Stimulated activated naive CD8-positive, alpha-beta T cell treated with anti-CD3 and anti-CD28 coated beads, Interleukin-15, Interleukin-2, amounts not matched to agents 100 ng/mL and 50 ng/mL, for 24 hours (primary cell): ENCODE measurements around the gene TM6SF1.

Experiments used
- H3K27ac Mint-ChIP-seq: one replicate; pipeline ENCODE4 v1.8.0; 2021; ENCODE audit warnings: mild to moderate bottlenecking, mixed read lengths
- H3K27me3 Mint-ChIP-seq: one replicate; pipeline ENCODE4 v1.8.0; 2021; ENCODE audit warnings: mixed read lengths
- H3K36me3 Mint-ChIP-seq: one replicate; pipeline ENCODE4 v1.8.0; 2021; ENCODE audit warnings: low read depth, mixed read lengths
- H3K4me1 Mint-ChIP-seq: one replicate; pipeline ENCODE4 v1.8.0; 2021; ENCODE audit warnings: low read depth, mixed read lengths
- H3K4me3 Mint-ChIP-seq: one replicate; pipeline ENCODE4 v1.8.0; 2021; ENCODE audit warnings: mild to moderate bottlenecking, mixed read lengths
- H3K9me3 Mint-ChIP-seq: one replicate; pipeline ENCODE4 v1.8.0; 2021; ENCODE audit warnings: mixed read lengths

The TM6SF1 gene

DNA sequence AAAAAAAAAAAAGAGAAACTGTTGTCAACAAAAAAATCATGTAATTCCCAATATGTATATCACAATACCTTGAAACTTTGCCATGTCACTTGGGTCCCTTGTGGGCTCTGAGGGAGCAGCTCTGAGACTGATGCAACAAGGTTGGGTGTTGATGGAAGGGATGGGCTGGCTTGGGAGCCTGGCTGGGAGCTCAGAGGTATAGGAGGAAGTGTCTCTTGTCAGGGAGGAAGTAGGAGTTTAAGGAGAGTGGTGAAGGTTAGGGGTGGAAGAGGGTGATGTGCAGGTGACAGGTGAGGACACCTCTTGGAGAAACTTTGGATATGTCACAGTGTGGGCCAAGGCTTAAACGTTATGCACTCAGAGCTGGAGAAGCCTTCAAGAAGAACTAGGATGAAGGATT, 2.0 kb upstream of the TM6SF1 start:
- H3K4me1 Mint-ChIP-seq: peaks cover 19% of the 10 kb centered on the region
- no peaks in the 10 kb centered on the region for H3K9me3 Mint-ChIP-seq
- no peak overlapping the region for H3K4me3 Mint-ChIP-seq
- no peak overlapping the region for H3K27ac Mint-ChIP-seq
- peaks cover 67% of the 10 kb centered on the region for H3K27me3 Mint-ChIP-seq
- no peaks in the 10 kb centered on the region for H3K36me3 Mint-ChIP-seq

DNA sequence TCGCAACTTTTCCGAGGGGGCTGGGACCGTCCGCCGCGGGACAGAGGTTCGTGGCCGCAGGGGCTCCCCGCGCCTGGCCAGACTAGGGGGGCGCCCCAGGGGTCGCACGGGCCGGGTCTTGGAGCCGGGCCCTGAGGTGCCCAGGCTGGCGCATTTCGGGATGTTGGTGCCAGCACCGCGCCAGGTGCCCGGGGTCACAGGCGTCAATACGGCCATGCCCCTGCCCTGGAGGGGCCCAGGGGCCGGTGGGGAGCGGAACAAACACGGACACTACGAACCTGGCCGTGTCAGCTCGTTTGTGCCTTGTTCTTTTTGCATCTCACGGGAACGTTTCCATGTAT, 366 bp downstream of the TM6SF1 start:
- Mint-ChIP-seq H3K4me1 (peaks cover 19% of the 10 kb centered on the region), H3K4me3 (peak overlapping the region; percentile 83), H3K36me3 (no peaks in the 10 kb centered on the region), H3K27ac (no peak overlapping the region), H3K9me3 (no peaks in the 10 kb centered on the region), H3K27me3 (peaks cover 49% of the 10 kb centered on the region)

DNA sequence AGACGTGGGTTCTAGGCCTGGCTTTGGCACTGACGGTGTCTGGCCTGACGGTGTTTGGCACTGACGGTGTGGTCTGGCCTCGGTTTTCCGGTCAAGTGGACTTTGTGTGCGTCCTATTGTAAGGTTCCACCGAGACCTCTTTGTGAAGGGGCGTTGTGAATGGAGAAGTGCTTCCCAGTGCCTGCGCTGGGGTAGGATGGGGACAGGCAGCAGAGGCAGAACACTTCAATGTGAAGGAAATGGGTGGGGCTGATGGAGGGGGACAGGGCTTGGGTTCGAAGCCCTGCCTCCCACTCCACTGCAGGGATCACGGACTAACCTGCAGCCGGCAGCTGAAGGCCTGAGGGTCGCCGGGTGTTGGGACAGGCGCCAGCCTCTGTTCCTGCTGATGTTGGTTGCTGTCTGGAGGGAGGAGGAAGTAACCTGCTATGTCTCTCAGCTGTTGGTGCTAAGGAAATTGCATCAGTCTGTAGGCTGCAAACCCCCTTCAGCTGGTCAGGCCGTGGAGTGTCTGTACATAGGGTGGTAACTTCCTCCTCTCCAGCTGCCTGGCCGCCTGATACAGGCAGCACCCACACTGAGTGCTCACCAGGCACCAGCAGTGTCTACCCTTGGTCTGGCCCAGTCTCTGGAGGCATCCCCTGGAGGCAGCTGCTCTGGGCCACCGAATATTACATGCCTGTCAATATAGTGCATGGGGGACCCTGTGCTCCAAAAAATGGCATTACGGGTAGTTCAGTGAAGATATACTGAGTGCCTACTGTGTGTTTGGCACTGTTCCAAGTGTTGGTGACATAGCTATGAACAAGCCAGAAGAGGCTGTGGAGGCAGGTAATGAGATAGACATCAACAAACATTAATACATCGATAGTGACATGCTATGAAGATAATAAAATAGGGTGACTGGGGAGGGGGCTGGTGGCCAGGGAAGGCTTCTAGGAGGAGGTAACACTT, 1.1 kb downstream of the TM6SF1 start:
- no peak overlapping the region for H3K27ac Mint-ChIP-seq
- H3K4me1 Mint-ChIP-seq: peaks cover 19% of the 10 kb centered on the region
- no peaks in the 10 kb centered on the region for H3K36me3 Mint-ChIP-seq
- peak overlapping the region; percentile 83 for H3K4me3 Mint-ChIP-seq
- H3K27me3 Mint-ChIP-seq: peaks cover 49% of the 10 kb centered on the region
- no peaks in the 10 kb centered on the region for H3K9me3 Mint-ChIP-seq

DNA sequence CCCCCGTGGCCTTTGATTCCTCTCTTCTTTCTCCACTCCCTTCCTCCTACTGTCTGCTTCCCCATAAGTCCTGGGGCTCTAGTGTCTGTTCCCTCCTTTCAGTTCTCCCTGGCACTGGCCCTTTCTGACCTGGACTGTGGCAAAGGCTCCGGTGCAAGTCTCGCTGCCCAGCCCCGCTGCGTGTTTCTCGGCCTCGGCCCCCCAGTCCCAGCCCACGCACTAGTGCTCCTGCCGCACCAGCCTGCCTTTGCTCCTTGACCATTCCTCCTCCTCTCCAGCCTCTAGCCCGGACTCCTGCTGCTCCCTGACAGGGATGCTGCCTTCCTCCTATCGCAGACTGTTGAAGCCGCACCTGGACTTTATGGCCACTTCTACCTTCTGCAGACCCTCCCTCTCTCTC, 2.1 kb downstream of the TM6SF1 start:
- H3K4me1 Mint-ChIP-seq: peaks cover 19% of the 10 kb centered on the region
- H3K4me3 Mint-ChIP-seq: no peak overlapping the region
- peaks cover 41% of the 10 kb centered on the region for H3K27me3 Mint-ChIP-seq
- peaks cover 4% of the 10 kb centered on the region for H3K36me3 Mint-ChIP-seq
- H3K27ac Mint-ChIP-seq: no peak overlapping the region
- no peaks in the 10 kb centered on the region for H3K9me3 Mint-ChIP-seq

DNA sequence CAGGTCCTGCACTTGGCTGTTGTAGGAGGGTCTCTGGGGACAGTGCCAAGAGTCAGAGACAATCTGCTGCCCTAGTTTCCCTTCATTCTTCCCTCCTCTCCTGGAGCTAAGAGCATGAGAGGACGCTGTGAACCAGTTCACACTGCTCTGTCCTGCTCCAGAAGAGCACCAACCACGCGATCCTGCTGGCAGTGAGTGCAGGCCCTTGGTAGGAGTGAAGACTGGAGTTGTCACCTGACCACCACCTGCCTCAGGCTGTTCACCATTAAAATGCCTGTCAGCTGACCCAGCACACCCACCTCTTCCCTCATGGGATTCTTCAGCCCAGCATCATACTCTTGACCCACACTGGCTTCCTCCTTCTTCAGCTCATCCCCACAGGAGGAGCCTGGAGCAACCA, 2.9 kb downstream of the TM6SF1 start:
- H3K27ac Mint-ChIP-seq: no peak overlapping the region
- peaks cover 4% of the 10 kb centered on the region for H3K36me3 Mint-ChIP-seq
- H3K4me1 Mint-ChIP-seq: peaks cover 19% of the 10 kb centered on the region
- H3K4me3 Mint-ChIP-seq: no peak overlapping the region
- H3K9me3 Mint-ChIP-seq: no peaks in the 10 kb centered on the region
- H3K27me3 Mint-ChIP-seq: peaks cover 36% of the 10 kb centered on the region

DNA sequence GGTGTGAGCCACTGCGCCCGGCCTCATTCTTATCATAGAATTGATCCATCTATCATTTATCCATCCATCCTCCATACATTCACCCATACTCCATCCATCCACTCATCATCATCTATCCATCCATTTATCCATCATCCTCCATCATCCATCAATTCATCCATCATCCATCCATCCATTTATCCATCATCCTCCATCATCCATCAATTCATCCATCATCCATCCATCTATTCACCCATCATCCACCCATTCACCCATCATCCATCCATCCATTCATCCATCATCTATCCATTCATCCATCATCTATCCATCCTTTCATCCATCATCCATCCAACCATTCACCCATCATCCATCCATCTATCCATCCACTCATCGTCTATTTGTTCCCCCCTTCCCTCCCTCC, 3.7 kb downstream of the TM6SF1 start:
- Mint-ChIP-seq H3K27ac (no peak overlapping the region), H3K36me3 (peaks cover 4% of the 10 kb centered on the region), H3K27me3 (peaks cover 32% of the 10 kb centered on the region), H3K4me3 (no peak overlapping the region), H3K9me3 (no peaks in the 10 kb centered on the region), H3K4me1 (peaks cover 19% of the 10 kb centered on the region)

DNA sequence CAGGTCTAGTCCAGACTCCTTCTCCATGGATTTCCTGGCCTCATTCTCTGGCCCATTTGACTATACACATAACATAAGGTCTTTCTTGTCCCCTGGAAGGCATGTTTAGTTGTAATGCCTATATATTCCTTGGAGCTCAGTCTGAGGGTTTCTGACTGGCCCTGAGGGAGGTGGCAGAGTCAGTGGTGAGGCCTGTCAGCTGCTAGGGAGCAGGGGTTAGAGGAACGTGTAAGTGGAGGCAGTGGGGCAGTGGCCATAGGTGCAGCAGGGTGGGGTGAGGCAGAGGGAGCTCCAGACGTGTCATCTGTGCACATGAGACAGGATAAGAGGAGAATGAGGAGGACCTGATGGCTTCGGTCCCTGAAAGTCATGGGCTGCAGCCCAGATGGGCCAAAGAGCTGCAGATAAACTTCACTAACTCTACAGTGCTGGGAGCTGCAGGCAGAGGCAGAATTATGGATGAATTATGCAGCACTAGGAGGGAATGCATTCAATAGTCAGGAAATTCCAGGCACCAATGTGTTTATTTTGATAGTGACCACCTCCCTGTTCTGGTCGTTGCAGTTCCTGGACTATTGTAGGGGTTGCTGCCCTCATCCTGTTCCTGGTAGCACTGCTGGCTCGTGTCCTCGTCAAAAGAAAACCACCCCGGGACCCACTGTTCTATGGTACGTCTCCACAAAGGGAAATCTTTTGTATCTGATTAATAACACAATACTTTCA, 4.9 kb downstream of the TM6SF1 start:
- peaks cover 12% of the 10 kb centered on the region for H3K4me1 Mint-ChIP-seq
- H3K36me3 Mint-ChIP-seq: peaks cover 4% of the 10 kb centered on the region
- peaks cover 25% of the 10 kb centered on the region for H3K27me3 Mint-ChIP-seq
- no peak overlapping the region for H3K27ac Mint-ChIP-seq
- H3K9me3 Mint-ChIP-seq: no peaks in the 10 kb centered on the region
- no peak overlapping the region for H3K4me3 Mint-ChIP-seq

DNA sequence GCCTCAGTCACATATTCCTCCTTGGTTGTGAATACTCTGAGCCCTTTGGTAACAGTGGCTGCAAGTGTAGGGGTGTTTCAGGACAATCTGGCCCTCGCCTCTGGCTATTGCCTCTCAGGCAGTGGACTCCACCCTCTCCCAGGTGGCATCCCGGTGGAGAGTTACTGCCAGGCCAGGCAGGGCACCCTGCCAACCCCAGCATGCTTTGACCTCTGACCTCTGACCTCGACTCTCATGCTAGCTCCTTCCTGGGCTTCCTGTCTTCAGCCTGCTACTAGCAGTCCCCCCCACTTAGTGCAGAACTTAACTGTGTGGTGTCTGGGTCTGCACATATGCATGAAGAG, 5.5 kb downstream of the TM6SF1 start:
- Mint-ChIP-seq H3K9me3 (no peaks in the 10 kb centered on the region), H3K27ac (no peak overlapping the region), H3K4me1 (peaks cover 12% of the 10 kb centered on the region), H3K27me3 (peaks cover 25% of the 10 kb centered on the region), H3K36me3 (peaks cover 4% of the 10 kb centered on the region), H3K4me3 (no peak overlapping the region)

DNA sequence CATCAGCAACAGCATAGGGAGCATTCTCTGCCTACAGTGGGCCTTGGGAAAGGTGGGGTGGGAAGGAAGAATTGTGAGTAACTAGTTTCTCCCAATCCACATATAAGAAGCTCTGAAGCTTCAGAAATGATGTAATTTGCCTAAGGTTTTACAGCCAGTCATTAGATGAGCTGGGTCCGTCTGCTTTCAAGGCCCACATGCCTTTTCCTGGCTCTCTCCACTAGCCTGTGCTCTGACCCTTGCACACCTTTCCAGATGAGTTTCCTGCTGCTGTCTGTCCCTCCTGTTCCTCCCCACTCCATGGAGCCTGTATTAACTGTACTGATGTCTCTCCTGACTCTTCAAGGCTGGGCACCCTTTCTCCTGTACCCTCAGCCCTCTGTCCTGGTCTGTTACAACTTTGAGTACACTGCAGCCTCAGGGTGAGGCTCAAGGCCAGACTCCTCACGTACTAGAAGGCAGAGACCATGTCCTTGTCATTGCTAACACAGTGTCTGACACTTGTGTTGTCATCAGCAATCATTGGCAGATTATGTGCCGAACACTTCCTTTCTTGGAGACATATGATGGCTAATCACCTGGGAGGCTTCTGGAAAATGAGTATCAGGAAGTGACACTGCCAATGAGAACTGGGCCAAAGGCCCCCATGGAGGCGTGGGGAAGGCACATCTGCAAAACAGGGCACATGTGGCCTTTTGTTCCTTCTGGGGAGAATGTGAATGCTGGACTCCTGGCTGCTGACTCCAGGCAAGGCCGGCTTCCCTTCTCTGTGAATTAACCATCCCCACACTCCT, 6.6 kb downstream of the TM6SF1 start:
- Mint-ChIP-seq H3K27ac (no peak overlapping the region), H3K4me1 (peaks cover 2% of the 10 kb centered on the region), H3K36me3 (peaks cover 4% of the 10 kb centered on the region), H3K4me3 (no peak overlapping the region), H3K27me3 (peaks cover 17% of the 10 kb centered on the region), H3K9me3 (no peaks in the 10 kb centered on the region)

DNA sequence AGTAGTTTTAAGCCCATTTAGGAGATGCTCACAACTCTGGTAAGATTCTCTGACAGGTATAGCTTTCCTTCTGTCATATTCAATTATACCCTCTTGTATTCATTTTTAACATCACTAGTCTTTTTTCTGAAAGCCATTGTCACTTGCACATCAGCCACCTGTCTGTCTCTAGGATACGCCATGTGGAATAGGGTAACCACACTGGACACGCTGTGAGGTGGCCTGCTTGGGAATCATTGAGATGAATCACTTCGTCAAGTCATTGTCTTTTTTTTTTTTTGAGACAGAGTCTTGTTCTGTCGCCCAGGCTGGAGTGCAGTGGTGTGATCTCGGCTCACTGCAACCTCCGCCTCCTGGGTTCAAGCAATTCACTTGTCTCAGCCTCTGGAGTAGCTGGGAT, 7.4 kb downstream of the TM6SF1 start:
- H3K27ac Mint-ChIP-seq: no peak overlapping the region
- no peak overlapping the region for H3K4me3 Mint-ChIP-seq
- H3K27me3 Mint-ChIP-seq: peaks cover 10% of the 10 kb centered on the region
- no peaks in the 10 kb centered on the region for H3K4me1 Mint-ChIP-seq
- peaks cover 4% of the 10 kb centered on the region for H3K36me3 Mint-ChIP-seq
- no peaks in the 10 kb centered on the region for H3K9me3 Mint-ChIP-seq

DNA sequence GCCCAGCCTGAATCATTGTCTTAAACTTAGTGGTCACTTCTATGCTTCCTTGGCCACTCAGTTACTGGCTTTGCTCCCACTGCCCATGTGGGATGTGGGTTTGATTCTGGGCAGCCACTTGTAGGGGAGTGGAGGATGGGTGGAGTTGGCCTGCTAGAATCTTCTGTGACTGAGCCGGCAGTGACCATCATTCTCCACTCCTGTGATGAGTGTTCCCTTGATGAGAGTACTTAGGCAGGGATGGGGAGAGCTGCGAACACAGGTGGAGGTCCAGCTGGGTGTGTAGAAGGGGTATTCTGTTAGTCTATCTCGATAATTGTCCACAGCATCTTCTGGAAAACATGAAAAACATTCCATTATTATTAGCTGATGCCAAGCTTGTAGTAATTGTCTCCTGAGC, 8.0 kb downstream of the TM6SF1 start:
- H3K27me3 Mint-ChIP-seq: peaks cover 5% of the 10 kb centered on the region
- no peaks in the 10 kb centered on the region for H3K4me1 Mint-ChIP-seq
- no peak overlapping the region for H3K27ac Mint-ChIP-seq
- no peak overlapping the region for H3K4me3 Mint-ChIP-seq
- no peaks in the 10 kb centered on the region for H3K9me3 Mint-ChIP-seq
- peaks cover 4% of the 10 kb centered on the region for H3K36me3 Mint-ChIP-seq

DNA sequence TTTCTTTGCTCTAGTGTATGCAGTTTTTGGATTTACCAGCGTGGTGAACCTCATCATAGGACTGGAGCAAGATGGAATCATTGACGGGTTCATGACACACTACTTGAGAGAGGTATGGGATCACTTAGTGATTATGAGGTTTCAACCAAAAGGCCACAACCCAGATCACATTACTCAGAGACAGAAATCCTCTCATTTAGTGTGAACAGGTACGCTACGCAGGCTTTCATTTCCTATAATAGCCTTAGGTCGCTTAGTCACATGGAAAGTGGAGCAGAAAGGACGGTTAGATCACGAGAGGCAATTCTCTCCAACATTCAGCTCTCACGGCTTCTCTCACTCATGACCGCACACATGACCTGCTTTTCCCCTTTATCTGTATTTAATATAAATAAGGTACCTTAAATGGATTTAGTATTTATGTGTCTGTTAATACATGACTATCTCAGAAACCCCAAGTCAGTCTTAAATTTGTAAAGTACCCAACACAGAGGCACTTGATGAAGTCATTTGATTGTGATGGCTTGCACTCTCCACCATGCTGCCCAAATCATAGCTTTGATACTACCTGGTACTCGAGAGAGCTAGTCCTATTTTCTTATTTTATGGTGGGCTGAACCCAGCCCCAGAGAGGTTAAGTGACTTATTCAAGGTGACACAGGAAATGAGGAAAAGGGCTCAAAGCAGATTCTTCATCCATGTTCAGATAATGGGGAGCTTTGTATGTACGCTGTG, 8.6 kb downstream of the TM6SF1 start:
- Mint-ChIP-seq H3K27me3 (peaks cover 4% of the 10 kb centered on the region), H3K9me3 (no peaks in the 10 kb centered on the region), H3K4me3 (no peak overlapping the region), H3K36me3 (peaks cover 4% of the 10 kb centered on the region), H3K4me1 (no peaks in the 10 kb centered on the region), H3K27ac (no peak overlapping the region)

DNA sequence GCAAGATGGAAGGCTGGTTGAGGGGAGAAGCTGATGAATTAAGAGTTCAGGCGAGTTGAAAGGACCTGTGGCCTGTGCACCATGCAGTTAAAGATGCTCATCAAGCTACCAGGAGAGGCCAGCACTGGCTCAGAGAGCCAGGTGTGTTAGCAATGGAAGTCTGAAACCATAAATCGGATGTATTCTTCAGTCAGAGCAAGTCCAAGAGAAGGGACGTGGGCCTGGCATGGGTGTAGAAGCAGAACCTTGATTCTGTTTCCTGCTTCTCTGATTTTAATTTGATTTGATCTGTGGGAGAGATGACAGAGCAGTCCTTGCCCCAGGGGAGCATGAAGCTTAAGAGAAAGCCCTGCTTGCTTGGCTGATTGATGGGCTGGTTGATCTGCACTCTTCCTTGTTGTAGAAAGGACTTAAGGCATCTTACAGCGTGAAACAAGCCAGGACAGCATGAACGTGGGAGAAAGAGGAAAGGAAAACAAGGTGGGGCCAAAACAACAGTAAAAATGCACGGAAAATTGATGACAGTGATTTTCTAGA, 10.9 kb downstream of the TM6SF1 start:
- Mint-ChIP-seq H3K4me1 (no peaks in the 10 kb centered on the region), H3K9me3 (no peaks in the 10 kb centered on the region)

DNA sequence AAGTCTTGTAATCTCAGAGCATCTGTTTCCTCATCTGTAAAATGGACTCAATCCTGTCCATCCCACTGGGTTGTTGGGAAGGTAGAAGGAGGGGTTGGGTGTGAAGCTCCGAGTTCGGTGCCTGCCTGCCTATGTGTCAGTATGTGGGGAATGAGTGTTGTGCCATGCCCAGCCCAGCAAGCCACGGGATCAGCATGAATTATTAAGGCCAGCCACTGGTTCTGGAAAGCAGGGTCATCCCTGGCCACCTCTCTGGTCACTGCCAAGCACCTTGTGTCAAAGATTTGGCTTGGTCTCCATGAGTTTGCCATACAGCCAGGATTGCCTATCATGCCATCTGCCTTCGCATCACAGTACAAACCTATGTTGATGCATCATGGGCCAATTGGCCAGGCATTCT, 11.5 kb downstream of the TM6SF1 start:
- Mint-ChIP-seq H3K27ac (no peak overlapping the region), H3K27me3 (no peaks in the 10 kb centered on the region), H3K4me3 (no peak overlapping the region), H3K36me3 (peaks cover 3% of the 10 kb centered on the region), H3K4me1 (no peaks in the 10 kb centered on the region), H3K9me3 (no peaks in the 10 kb centered on the region)

More for the DNA sequence above, 10.9 kb downstream of the TM6SF1 start:
- no peak overlapping the region for H3K27ac Mint-ChIP-seq
- H3K27me3 Mint-ChIP-seq: no peaks in the 10 kb centered on the region
- peaks cover 4% of the 10 kb centered on the region for H3K36me3 Mint-ChIP-seq
- no peak overlapping the region for H3K4me3 Mint-ChIP-seq
